NCI-H82 (cell line): ENCODE measurements around the gene ASXL2.
A peak's percentile ranks its signal among the peaks of the same experiment; 100 is the strongest.
"Not testable (repeated sequence)": the region's sequence is repeated elsewhere in the genome, so short reads cannot be mapped to it uniquely, and the experiment has no call there.

Experiments
- DNase-seq: peaks from one replicate; lab custom pipeline; 2025; lab: John Stamatoyannopoulos, UW

The ASXL2 gene

DNA sequence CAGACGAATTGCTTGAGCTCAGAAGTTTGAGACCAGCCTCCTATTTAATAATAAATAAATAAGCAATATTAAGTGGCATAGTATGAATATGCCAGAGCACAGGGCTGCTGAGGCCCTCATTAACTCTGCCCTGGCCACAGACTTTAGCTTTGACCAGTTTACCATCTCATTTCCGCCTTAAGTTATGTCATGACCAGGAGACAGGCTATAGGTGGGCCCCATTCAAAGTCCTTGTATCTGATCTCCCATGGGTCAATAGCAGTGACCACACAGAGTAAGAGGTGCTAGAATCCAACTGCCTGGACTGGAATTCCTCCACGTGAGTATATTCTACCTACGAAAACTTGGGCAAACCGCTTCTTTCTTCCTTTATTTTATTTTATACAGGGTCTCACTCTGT lies 13.4 kb upstream of the ASXL2 start:
- no peak for DNase-seq

GRCh38 chr2:25887624-25888242 lies 9.4 kb upstream of the ASXL2 start:
- DNase-seq: no peak

DNA sequence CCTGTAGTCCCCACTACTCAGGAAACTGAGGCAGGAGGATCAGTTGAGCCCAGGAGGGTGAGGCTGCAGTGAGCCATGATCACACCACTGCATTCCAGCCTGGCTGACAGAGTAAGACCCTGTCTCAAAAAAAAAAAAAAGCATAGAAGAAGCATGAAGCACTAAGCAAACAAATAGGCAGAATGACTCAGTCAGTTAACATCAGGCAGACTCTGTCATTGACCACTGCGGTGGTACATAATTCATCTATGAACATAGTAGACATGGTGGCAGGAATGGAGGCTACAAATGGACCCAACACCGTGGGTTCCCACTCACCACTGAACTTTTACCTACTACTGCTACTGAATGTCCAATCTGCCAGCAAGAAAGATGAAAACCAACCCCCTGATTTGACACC lies 7.6 kb upstream of the ASXL2 start:
- DNase-seq: no peak

GRCh38 chr2:25881764-25882163 lies 3.5 kb upstream of the ASXL2 start:
- DNase-seq: no peak

GRCh38 chr2:25879133-25879730 lies 945 bp upstream of the ASXL2 start:
- no peak for DNase-seq

DNA sequence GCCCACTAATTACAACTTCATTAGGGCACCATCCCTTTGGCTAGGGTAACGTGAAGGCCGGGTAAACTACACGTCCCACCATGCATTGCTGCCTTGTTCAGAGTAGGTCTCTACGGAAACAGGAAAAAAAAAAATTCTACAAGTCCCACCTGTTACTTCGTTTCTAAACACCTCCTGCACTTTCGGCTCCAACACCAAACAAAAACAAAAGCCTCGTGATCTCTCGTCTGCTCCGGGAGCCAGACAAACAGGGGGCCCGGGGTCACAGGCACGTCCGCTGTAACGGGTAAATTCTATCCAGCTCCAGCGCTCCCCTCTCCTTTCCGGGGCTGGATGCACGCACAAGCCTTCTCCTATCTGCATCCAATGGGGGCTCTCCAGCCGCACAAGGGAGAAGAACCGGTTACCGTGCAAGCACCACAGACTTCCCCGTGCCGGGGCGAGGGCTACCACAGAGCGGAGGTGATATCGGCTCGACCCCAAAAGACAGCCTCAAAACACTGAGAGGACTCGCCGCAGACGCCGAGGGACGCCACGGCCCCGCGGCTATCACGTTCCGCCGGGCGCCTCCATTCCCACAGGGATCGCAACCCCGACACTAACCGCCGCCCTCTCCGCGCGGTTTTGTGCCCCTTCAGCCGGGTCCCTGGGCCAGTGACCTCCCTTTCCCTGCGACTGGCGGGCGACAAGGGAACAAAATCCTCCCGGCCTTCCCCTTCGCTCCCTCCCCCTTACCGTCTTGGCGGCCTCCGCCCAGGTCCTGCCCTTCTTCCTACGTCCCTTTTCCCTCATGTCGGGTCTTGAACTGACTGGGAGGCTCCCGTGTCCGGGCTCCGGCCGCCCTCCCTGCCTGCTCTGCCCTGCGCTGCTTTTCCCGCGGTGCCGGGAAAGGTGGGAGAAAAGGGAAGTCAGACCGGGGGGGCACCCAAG lies 591 bp downstream of the ASXL2 start:
- peak; percentile 77 for DNase-seq

DNA sequence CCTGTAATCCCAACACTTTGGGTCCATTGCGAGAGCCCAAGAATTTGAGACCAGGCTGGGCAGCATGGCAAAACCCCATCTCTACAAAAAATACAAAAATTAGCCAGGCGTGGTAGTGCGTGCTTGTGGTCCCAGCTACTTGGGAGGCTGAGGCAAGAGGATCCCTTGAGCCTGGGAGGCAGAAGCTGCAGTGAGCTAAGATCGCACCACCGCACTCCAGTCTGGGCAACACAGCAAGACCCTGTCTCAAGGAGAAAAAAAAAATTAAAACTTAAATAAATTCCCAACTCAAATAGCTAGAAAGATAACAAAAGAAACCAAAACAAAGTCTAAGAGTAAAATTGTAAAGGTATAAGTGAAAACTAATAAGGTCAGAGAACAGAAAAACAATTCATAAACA lies 6.2 kb downstream of the ASXL2 start:
- no peak for DNase-seq

DNA sequence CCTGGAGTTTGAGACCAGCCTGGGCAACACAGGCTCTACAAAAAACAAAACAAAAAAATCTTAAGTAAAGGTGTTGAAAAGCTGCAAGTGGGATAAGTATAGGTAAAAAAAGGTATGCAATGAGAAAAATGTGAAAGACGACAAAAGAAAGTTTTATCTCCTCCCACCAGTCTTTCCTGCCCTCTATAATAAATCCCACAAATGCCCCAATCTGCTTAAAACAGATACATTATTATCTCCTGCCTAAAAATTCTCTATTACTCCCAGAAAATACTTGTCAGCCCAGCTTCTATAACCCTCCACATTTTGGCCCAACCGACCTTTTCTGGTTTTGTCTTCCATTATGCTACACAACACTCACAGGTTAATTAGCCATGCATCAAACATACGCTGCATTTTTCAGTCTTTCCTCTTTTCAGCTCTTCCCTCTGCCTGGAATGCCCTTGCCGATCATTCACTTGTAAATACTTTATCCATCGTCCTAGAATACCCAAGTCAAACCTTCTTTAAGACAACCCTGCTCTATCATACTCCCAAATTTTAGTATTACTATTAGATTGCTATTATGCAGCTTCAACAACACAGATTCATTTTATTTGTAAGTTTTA lies 10.8 kb downstream of the ASXL2 start:
- no peak for DNase-seq

DNA sequence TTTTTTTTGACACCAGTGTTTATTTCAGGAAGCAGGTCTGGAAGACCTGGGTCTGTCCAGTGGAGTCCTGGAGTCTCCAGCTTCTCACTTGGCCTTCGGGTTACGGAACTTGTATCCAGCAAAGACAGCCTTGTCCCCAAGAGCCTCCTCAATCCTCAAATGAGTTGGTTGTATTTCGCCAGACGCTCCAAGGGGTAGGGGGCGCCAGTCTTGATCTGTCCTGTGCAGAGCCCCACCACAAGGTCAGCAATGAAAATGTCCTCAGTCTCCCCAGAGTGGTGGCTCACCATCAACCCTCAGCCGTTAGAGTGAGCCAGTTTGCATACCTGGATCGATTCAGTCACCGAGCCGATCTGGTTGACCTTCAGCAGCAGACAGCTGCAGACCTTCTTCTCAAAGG lies 21.9 kb downstream of the ASXL2 start:
- peak; percentile 10 for DNase-seq

DNA sequence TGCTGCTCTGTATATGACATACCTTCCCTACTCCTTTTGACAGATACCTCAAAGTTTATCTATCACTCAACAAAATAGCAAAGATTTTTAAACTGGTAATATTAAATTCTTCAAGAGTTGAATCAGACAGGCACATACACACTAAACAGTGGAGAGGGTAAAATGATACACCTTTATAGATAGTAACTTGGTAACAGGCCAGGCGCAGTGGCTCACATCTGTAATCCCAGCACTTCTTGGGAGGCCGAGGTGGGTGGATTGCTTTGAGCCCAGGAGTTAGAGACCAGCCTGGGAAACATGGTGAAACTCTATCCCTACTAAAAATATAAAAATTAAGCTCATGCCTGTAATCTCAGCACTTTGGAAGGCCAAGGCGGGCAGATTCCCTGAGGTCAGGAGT lies 23.2 kb downstream of the ASXL2 start:
- no peak for DNase-seq

DNA sequence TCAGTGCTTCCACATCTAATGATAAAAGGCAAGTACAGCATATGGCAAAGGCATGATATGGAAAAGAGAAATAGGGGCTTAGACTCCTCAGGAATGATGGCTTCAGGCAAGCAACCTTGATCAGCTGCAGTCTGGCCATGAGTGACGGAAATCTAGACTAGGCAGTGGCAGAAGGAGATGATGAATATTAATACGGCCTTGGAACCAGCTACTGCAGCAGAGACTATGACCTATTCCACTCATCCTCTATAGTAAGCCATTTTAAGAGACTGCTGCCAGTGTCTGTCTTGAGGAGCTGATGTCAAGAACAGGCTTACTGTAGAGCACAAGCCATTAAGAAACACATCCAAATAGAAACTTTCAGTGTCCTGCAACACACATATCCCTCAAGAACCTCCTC lies 23.7 kb downstream of the ASXL2 start:
- DNase-seq: peak; percentile 72

DNA sequence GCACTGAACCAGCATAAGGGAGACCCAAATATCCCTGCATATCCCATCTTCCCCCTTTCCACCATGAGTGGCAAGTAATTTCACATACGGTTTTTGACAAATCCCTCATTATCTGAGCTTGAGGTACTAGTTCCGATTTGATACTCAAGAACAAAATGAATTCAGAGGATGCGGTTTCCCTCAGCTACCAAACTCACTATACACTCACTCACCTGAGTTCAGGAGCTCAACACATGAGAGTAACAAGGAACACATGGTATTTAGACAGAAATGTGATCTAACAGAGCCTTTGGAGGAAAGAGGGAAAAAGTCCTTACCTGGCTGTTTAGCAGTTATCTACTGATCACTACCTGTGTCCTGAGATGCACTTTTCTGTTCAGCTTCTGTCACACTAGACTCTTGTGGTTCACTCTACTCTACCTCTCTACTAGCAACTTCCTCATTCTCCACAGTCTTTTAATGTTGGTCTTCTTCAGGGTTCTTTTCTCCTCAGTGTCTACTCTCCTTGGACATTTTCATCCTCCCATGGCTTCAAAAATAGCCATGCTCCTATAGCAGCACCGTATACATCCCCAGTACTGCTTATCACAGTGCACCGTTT lies 25.1 kb downstream of the ASXL2 start:
- DNase-seq: peak; percentile 62

DNA sequence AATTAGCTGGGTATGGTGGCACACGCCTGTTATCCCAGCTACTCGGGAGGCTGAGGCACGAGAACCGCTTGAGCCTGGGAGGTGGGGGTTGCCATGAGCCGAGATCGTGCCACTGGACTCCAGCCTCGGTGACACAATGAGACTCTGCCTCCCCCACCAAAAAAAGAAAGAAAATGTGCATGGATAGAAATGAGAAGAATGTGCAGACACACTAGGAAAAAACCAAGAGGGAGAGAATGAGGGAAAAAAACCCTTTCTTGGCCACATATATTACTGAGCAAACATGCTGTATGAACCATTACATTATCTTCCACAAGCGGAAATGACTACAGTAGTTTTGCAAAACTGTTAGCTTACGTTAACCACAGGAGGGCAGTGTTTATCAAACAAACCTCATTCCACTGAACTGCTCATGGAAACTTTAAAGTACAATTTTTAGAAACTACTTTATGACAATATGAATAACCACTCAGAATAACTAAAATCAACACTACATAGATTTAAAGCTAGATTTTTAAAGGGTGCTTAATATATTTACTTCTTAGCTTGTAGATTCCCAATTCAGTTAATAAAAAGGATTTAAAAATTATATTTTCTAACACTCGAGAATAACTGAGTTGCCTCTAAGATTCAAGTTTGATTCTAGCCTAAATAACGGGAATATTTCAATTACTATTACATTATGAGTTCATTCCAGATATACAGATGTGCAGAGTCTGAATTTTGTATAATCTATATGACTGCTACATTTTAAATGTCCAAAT lies 26.4 kb downstream of the ASXL2 start:
- DNase-seq: peak; percentile 69

- DNase-seq: not testable (repeated sequence)
Observed at GRCh38 chr2:25850400-25850799, 27.9 kb downstream of the ASXL2 start.

- not testable (repeated sequence) for DNase-seq
Observed at GRCh38 chr2:25849350-25849749, 28.9 kb downstream of the ASXL2 start.

- no peak for DNase-seq
Observed at GRCh38 chr2:25845843-25846505, 32.3 kb downstream of the ASXL2 start.

DNA sequence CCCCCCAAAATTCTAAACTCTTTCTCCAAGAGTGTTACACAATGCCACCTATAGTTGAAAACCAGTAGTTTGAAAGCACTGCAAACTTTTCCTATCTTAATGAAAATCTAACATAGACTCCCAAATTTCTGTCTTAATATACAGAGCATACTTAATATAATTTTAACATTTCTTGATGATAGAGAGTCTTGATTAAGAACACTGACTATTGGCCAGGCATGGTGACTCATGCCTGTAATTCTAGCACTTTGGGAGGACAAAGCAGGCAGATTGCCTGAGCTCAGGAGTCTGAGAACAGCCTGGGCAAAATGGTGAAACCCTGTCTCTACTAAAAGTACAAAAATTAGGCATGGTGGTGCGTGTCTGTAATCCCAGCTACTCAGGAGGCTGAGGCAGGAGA lies 34.2 kb downstream of the ASXL2 start:
- no peak for DNase-seq

- no peak for DNase-seq
Observed at GRCh38 chr2:25842155-25842554, 36.1 kb downstream of the ASXL2 start.

DNA sequence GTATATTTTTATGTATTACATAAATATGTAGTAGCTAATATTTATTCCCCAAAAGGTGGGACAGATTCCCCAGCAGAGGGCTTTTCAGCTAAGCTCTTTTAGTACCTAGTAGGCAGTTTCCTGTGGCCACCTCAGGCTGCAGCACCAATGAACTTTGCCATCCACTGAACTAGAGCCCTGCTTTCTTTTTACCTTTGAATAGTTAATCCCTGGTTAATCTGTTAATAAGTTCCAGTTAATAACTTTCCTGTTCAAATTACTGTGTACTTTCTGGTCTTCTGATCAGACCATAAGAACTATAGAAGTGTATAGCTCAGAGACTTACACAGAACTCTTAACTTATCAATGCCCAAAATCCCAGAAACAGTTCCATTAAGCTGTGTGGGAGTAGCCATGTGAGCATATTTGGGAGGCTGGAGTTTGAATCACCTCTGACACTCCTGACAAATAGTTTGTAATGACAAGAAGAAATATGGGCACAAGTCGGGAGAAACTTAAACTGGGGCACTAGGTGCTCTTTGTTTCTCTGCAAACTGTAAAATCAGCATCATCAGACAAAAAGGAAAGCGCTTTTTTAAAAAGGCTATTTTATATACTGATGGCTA lies 40.0 kb downstream of the ASXL2 start:
- DNase-seq: peak; percentile 57

- no peak for DNase-seq
Observed at GRCh38 chr2:25835906-25836305, 42.4 kb downstream of the ASXL2 start.

GRCh38 chr2:25833566-25833965 lies 44.7 kb downstream of the ASXL2 start:
- DNase-seq: no peak
